ENCODE measurements around the gene JOSD2. TPM values are rescaled to one million over a fixed set of nuclear protein-coding genes. Genes with fewer than 3 reads are reported as not detected.

The JOSD2 gene
- total and polyA plus RNA-seq, 2 donors (not counting 1 experiment from before 2014, with no cell fraction given) = 25.0 to 32.8 TPM

- intact Hi-C loops (cut with micrococcal nuclease) = no loop called here
- H3K79me2 ChIP-seq (ENCODE audit: control insufficient read depth, insufficient read depth, low read length) = no peaks in the 10 kb centered on the region
- no peak for TF ChIP-seq EZH2 (IDR thresholded peaks at IDR 0.05; ENCODE audit: borderline replicate concordance, insufficient read depth, low read depth, low read length, poor library complexity, severe bottlenecking)
- TF ChIP-seq, protein P1, sequence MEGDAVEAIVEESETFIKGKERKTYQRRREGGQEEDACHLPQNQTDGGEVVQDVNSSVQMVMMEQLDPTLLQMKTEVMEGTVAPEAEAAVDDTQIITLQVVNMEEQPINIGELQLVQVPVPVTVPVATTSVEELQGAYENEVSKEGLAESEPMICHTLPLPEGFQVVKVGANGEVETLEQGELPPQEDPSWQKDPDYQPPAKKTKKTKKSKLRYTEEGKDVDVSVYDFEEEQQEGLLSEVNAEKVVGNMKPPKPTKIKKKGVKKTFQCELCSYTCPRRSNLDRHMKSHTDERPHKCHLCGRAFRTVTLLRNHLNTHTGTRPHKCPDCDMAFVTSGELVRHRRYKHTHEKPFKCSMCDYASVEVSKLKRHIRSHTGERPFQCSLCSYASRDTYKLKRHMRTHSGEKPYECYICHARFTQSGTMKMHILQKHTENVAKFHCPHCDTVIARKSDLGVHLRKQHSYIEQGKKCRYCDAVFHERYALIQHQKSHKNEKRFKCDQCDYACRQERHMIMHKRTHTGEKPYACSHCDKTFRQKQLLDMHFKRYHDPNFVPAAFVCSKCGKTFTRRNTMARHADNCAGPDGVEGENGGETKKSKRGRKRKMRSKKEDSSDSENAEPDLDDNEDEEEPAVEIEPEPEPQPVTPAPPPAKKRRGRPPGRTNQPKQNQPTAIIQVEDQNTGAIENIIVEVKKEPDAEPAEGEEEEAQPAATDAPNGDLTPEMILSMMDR (IDR thresholded peaks at IDR 0.05) = no peak
- H2AFZ ChIP-seq (ENCODE audit: insufficient read depth, low read depth, low read length, poor library complexity, severe bottlenecking) = no peak overlapping the region
- H3K4me1 ChIP-seq (ENCODE audit: control insufficient read depth in 2 of 2, insufficient read depth in 2 of 2, low read length in 2 of 2) = no peaks in the 10 kb centered on the region
- H3K4me2 ChIP-seq (replicated peaks; ENCODE audit: low read depth, low read length, poor library complexity, severe bottlenecking) = no peak overlapping the region
- ATAC-seq (ENCODE audit: low read depth) = no peak
- Mint-ChIP-seq H3K27me3 (peaks cover 3% of the 10 kb centered on the region), H3K4me1 (no peaks in the 10 kb centered on the region), H3K4me3 (no peak overlapping the region), H3K27ac (no peak overlapping the region), H3K9me3 (ENCODE audit: insufficient read depth) (no peaks in the 10 kb centered on the region)
- no peaks in the 10 kb centered on the region for H3K9me3 ChIP-seq (ENCODE audit: control extremely low read depth in 1 of 3, control insufficient read depth in 2 of 3, insufficient read depth in 1 of 3, low read length in 2 of 3)
- no peak overlapping the region for H3K27ac ChIP-seq (ENCODE audit: low read length in 2 of 2)
- ChIA-PET POLR2A (no interaction called here), CTCF (no interaction called here)
- no peak overlapping the region for H3K4me3 ChIP-seq (ENCODE audit: control extremely low read depth in 1 of 5, extremely low read depth in 1 of 5, insufficient read depth in 1 of 5, low read depth in 2 of 5, low read length in 4 of 5)
- H3K36me3 ChIP-seq (replicated peaks in 1 of 2; ENCODE audit: control extremely low read depth in 1 of 2, control insufficient read depth in 1 of 2, extremely low read depth in 1 of 2, insufficient read depth in 2 of 2, low read length in 1 of 2) = no peaks in the 10 kb centered on the region
- WGBS (ENCODE audit: insufficient coverage) = 90% methylated on average over 6 of the region's 6 CpGs
- no peak overlapping the region for H3K9ac ChIP-seq (ENCODE audit: low read length)
- DNase-seq = no peak
- no peaks in the 10 kb centered on the region for H4K20me1 ChIP-seq (ENCODE audit: control insufficient read depth, insufficient read depth, low read length, poor library complexity, severe bottlenecking)
- H3K27me3 ChIP-seq (replicated peaks in 1 of 4; ENCODE audit: control extremely low read depth in 1 of 4, control insufficient read depth in 3 of 4, insufficient read depth in 4 of 4, low read length in 3 of 4) = no peaks in the 10 kb centered on the region
Measured at GRCh38 chr19:50468818-50469217, 42.2 kb downstream of the JOSD2 start.

DNA sequence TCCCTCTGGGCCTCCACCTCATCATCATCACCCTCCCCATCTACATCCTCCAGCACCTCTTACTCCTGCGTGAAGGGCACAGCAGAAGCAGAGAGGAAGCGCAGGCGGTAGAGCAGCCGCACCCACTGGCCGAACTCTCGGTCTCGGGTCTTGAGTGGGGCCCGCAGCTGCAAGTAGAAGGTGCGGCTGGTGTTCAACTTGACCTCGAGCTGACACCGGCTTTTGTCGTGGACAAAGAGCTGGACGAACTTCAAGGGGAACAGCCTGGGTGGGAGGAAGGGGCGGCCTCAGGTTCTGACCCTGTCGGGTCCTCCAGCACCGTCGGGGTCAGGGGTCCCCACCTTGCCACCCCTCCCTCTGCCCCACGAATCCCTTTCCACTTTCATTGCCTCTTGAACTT is 43.4 kb downstream of the JOSD2 start:
- Mint-ChIP-seq H3K4me1 (no peaks in the 10 kb centered on the region), H3K27ac (no peak overlapping the region), H3K4me3 (no peak overlapping the region), H3K27me3 (peaks cover 3% of the 10 kb centered on the region), H3K9me3 (ENCODE audit: insufficient read depth) (no peaks in the 10 kb centered on the region)
- no peak for ATAC-seq (ENCODE audit: low read depth)
- Histone ChIP-seq H3K27me3 (replicated peaks in 1 of 4; ENCODE audit: control extremely low read depth in 1 of 4, control insufficient read depth in 3 of 4, insufficient read depth in 4 of 4, low read length in 3 of 4) (no peaks in the 10 kb centered on the region), H3K36me3 (replicated peaks in 1 of 2; ENCODE audit: control extremely low read depth in 1 of 2, control insufficient read depth in 1 of 2, extremely low read depth in 1 of 2, insufficient read depth in 2 of 2, low read length in 1 of 2) (no peaks in the 10 kb centered on the region), H2AFZ (ENCODE audit: insufficient read depth, low read depth, low read length, poor library complexity, severe bottlenecking) (no peak overlapping the region), H3K27ac (ENCODE audit: low read length in 2 of 2) (no peak overlapping the region), H3K4me3 (ENCODE audit: control extremely low read depth in 1 of 5, extremely low read depth in 1 of 5, insufficient read depth in 1 of 5, low read depth in 2 of 5, low read length in 4 of 5) (no peak overlapping the region), H3K4me1 (ENCODE audit: control insufficient read depth in 2 of 2, insufficient read depth in 2 of 2, low read length in 2 of 2) (no peaks in the 10 kb centered on the region), H3K79me2 (ENCODE audit: control insufficient read depth, insufficient read depth, low read length) (no peaks in the 10 kb centered on the region), H4K20me1 (ENCODE audit: control insufficient read depth, insufficient read depth, low read length, poor library complexity, severe bottlenecking) (no peaks in the 10 kb centered on the region), H3K4me2 (replicated peaks; ENCODE audit: low read depth, low read length, poor library complexity, severe bottlenecking) (no peak overlapping the region), H3K9me3 (ENCODE audit: control extremely low read depth in 1 of 3, control insufficient read depth in 2 of 3, insufficient read depth in 1 of 3, low read length in 2 of 3) (no peaks in the 10 kb centered on the region), H3K9ac (ENCODE audit: low read length) (no peak overlapping the region)
- intact Hi-C loops (cut with micrococcal nuclease) = no loop called here
- WGBS (ENCODE audit: insufficient coverage) = 87% methylated on average over 17 of the region's 18 CpGs
- no peak for DNase-seq
- TF ChIP-seq, protein P1 (IDR thresholded peaks at IDR 0.05) = no peak
- TF ChIP-seq EZH2 (IDR thresholded peaks at IDR 0.05; ENCODE audit: borderline replicate concordance, insufficient read depth, low read depth, low read length, poor library complexity, severe bottlenecking) = no peak
- ChIA-PET CTCF (no interaction called here), POLR2A (no interaction called here)
